HFFc6 (cell line): ENCODE measurements around the gene ATF7. TPM values are rescaled to one million over a fixed set of nuclear protein-coding genes. Genes with fewer than 3 reads are reported as not detected.

Source experiments
- DNase-seq: peaks from one replicate; pipeline ENCODE4 v3.0.0-alpha.2; 2018
- H3K27ac Mint-ChIP-seq: 2 replicates; pipeline ENCODE4 v1.8.0; 2020; ENCODE audit warnings: mild to moderate bottlenecking, mixed read lengths
- H3K27me3 Mint-ChIP-seq: 2 replicates; pipeline ENCODE4 v1.8.0; 2021; ENCODE audit warnings: mild to moderate bottlenecking, moderate library complexity, mixed read lengths; ENCODE audit not compliant: insufficient read depth
- H3K36me3 Mint-ChIP-seq: 2 replicates; pipeline ENCODE4 v1.8.0; 2021; ENCODE audit warnings: low read depth, mixed read lengths
- H3K4me1 Mint-ChIP-seq: 2 replicates; pipeline ENCODE4 v1.8.0; 2020; ENCODE audit warnings: low read depth, mixed read lengths
- H3K4me3 Mint-ChIP-seq: 2 replicates; pipeline ENCODE4 v1.8.0; 2020; ENCODE audit warnings: mild to moderate bottlenecking, moderate library complexity, mixed read lengths
- H3K9me3 Mint-ChIP-seq: 2 replicates; pipeline ENCODE4 v1.8.0; 2020; ENCODE audit warnings: mild to moderate bottlenecking, mixed read lengths
- CTCF ChIP-seq: fragments of 200-600 bp; sonication (generic); IDR thresholded peaks from 2 replicates; pipeline ENCODE4 v1.5.0; 2021; ENCODE audit warnings: antibody characterized with exemption, mild to moderate bottlenecking
- total RNA-seq, 6 experiments: library from RNA; stranded (reverse); fragmentation: NEBNext Ultra II Directional; extraction: Animal tissue kit (Norgen Biotek cat#: 25700); gene quantifications; 2 replicates in 1 of 6; 3 replicates in 5 of 6; pipeline ENCODE4 v1.2.3, GENCODE V29; 2021

Gene ATF7
- total RNA-seq, 6 experiments from 2014 or later, result 23.6 to 32.1 (median 29.8) TPM

GRCh38 chr12:53463802-53464560 is 162.2 kb downstream of the ATF7 start:
- TF ChIP-seq CTCF, result no peak
- Mint-ChIP-seq H3K27ac (peak overlapping the region; percentile 3), H3K4me1 (peaks cover 52% of the 10 kb centered on the region)

GRCh38 chr12:53462935-53463334 is 163.2 kb downstream of the ATF7 start:
- H3K27me3 Mint-ChIP-seq, result peaks cover 13% of the 10 kb centered on the region
- peaks cover 54% of the 10 kb centered on the region for H3K4me1 Mint-ChIP-seq
- H3K36me3 Mint-ChIP-seq, result peaks cover 67% of the 10 kb centered on the region
- H3K4me3 Mint-ChIP-seq, result no peak overlapping the region
- no peak for TF ChIP-seq CTCF
- peak overlapping the region; percentile 40 for H3K27ac Mint-ChIP-seq
- no peaks in the 10 kb centered on the region for H3K9me3 Mint-ChIP-seq
- DNase-seq, result no peak

More at GRCh38 chr12:53463802-53464560, 162.2 kb downstream of the ATF7 start:
- peaks cover 74% of the 10 kb centered on the region for H3K36me3 Mint-ChIP-seq
- H3K9me3 Mint-ChIP-seq, result no peaks in the 10 kb centered on the region
- H3K4me3 Mint-ChIP-seq, result no peak overlapping the region
- peaks cover 9% of the 10 kb centered on the region for H3K27me3 Mint-ChIP-seq
- no peak for DNase-seq

- H3K9me3 Mint-ChIP-seq, result no peaks in the 10 kb centered on the region
- peaks cover 56% of the 10 kb centered on the region for H3K4me1 Mint-ChIP-seq
- no peak for TF ChIP-seq CTCF
- peaks cover 9% of the 10 kb centered on the region for H3K27me3 Mint-ChIP-seq
- H3K27ac Mint-ChIP-seq, result no peak overlapping the region; the same call in 1 of the 2 replicates
- DNase-seq, result no peak
- H3K4me3 Mint-ChIP-seq, result no peak overlapping the region
- H3K36me3 Mint-ChIP-seq, result peaks cover 58% of the 10 kb centered on the region
These were observed 164.6 kb downstream of the ATF7 start for GRCh38 chr12:53461591-53461990.

- Mint-ChIP-seq H3K4me3 (peak overlapping the region; percentile 41; the same call in 1 of the 2 replicates), H3K36me3 (peaks cover 57% of the 10 kb centered on the region), H3K4me1 (peaks cover 56% of the 10 kb centered on the region), H3K27ac (peak overlapping the region; percentile 54), H3K9me3 (no peaks in the 10 kb centered on the region), H3K27me3 (peaks cover 7% of the 10 kb centered on the region; the same call in 1 of the 2 replicates)
- no peak for DNase-seq
- TF ChIP-seq CTCF, result no peak
These were observed 165.1 kb downstream of the ATF7 start for GRCh38 chr12:53461059-53461458.

GRCh38 chr12:53459097-53459496 is 167.1 kb downstream of the ATF7 start:
- H3K4me1 Mint-ChIP-seq, result peaks cover 60% of the 10 kb centered on the region
- H3K36me3 Mint-ChIP-seq, result peaks cover 65% of the 10 kb centered on the region
- H3K9me3 Mint-ChIP-seq, result no peaks in the 10 kb centered on the region
- H3K27me3 Mint-ChIP-seq, result peaks cover 7% of the 10 kb centered on the region; the same call in 1 of the 2 replicates
- no peak for TF ChIP-seq CTCF
- no peak for DNase-seq
- H3K27ac Mint-ChIP-seq, result peak overlapping the region; percentile 71
- no peak overlapping the region for H3K4me3 Mint-ChIP-seq

Other genes with a start within 250 kb of the ATF7 start
- gene SP1, start 246.2 kb downstream of the ATF7 start, total RNA-seq, result 10 to 100 TPM; 38.2 to 51.8 (median 43.5) TPM
- gene AMHR2, start 202.5 kb downstream of the ATF7 start, total RNA-seq, result not detected
- 100 to 1,000 TPM; 122 to 188 (median 165) TPM for gene PRR13, start 184.6 kb downstream of the ATF7 start, total RNA-seq
- 100 to 1,000 TPM; 763 to 969 (median 874) TPM for gene PCBP2, start 174.3 kb downstream of the ATF7 start, total RNA-seq
- gene MAP3K12, start 126.9 kb downstream of the ATF7 start, total RNA-seq, result 10 to 100 TPM; 21.2 to 26.5 (median 23.5) TPM
- 10 to 100 TPM; 35.1 to 41.7 (median 37.1) TPM for gene TARBP2, start 125.1 kb downstream of the ATF7 start, total RNA-seq
- gene NPFF, start 118.9 kb downstream of the ATF7 start, total RNA-seq, result not detected
- gene ATP5MC2, start 49.7 kb upstream of the ATF7 start, total RNA-seq, result 100 to 1,000 TPM; 257 to 366 (median 308) TPM
- gene CALCOCO1, start 101.1 kb upstream of the ATF7 start, total RNA-seq, result 10 to 100 TPM; 77.3 to 99.3 (median 87.2) TPM
- gene CISTR, start 125.6 kb upstream of the ATF7 start, total RNA-seq, result not detected